ENCODE measurements around the gene FRMD4A. TPM values are rescaled to one million over a fixed set of nuclear protein-coding genes. Genes with fewer than 3 reads are reported as not detected.

The FRMD4A gene
- total and polyA plus RNA-seq, 10 of the 15 experiments (the other 5 are each of a cell fraction or from before 2014, with no cell fraction given), result 17.8 to 75.2 (median 39.1) TPM

GRCh38 chr10:14150526-14150925 is 180.2 kb downstream of the FRMD4A start:
- in situ Hi-C loops (cut with MboI), result no loop called here

DNA sequence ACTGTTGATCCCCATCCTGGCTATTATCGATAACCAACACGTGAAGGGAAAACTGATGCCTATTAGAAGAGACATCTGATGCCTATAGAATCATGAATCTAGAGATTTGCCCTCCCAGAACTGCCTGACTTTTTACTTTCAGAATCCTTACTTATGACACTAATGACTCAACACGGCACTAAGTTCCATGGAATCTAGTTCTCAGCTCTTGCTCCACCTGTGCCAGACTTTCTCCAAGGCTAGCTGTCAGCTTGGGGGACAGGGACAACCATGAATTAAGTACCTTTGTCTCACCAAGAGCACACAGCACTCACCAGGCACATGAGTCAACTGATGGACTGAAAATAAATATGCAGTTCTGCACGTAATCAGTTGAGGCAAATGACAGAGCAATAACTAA is 184.2 kb downstream of the FRMD4A start:
- no peak overlapping the region for H3K4me2 ChIP-seq (ENCODE audit: control insufficient read depth, insufficient read depth)
- H2AFZ ChIP-seq (ENCODE audit: control insufficient read depth, low read depth, low read length), result no peak overlapping the region
- no peak overlapping the region for H3K9ac ChIP-seq (ENCODE audit: control insufficient read depth, insufficient read depth, low read length)
- intact Hi-C loops (cut with micrococcal nuclease; ENCODE audit: unreplicated experiment) (no loop called here), in situ Hi-C loops (cut with MboI) (no loop called here)
- H3K9me3 ChIP-seq (replicated peaks; ENCODE audit: control insufficient read depth, insufficient read depth, low read length), result no peaks in the 10 kb centered on the region; the same call in 2 of the 3 replicates
- H3K79me2 ChIP-seq (ENCODE audit: control insufficient read depth, insufficient read depth, low read length), result no peaks in the 10 kb centered on the region
- H3K27ac ChIP-seq (ENCODE audit: control insufficient read depth, insufficient read depth), result no peak overlapping the region
- ChIA-PET POLR2A (no interaction called here), RAD21 (ENCODE audit: unreplicated experiment) (no interaction called here), SMC1A (ENCODE audit: uncharacterized antibody, unreplicated experiment) (no interaction called here), CTCF (no interaction called here)
- no peaks in the 10 kb centered on the region for H4K20me1 ChIP-seq (ENCODE audit: control insufficient read depth, insufficient read depth)
- H3K4me3 ChIP-seq, result no peak overlapping the region
- DNase-seq (ENCODE audit: low read depth, low spot score) (no peak), FAIRE-seq (no peak), ATAC-seq (no peak)
- 23% methylated on average over 4 of the region's 4 CpGs for WGBS (ENCODE audit: insufficient coverage, insufficient replicate concordance, low lambda C conversion rate, missing lambda C conversion rate)
- no TSS peak for BruUV-seq (replicated peaks)
- no peaks in the 10 kb centered on the region for H3K36me3 ChIP-seq (ENCODE audit: control insufficient read depth in 2 of 2, insufficient read depth in 2 of 2, low read length in 1 of 2)
- no peaks in the 10 kb centered on the region for H3K4me1 ChIP-seq (ENCODE audit: control insufficient read depth, insufficient read depth, low read length)
- no peaks in the 10 kb centered on the region; a peak in 1 of 4 replicates for H3K27me3 ChIP-seq (replicated peaks in 1 of 2; ENCODE audit: control insufficient read depth in 2 of 2, insufficient read depth in 2 of 2, low read length in 1 of 2)
- TF ChIP-seq MXI1 (IDR thresholded peaks at IDR 0.05; ENCODE audit: low read depth, low read length) (no peak), POLR2A (IDR thresholded peaks at IDR 0.05; ENCODE audit: low read depth, low read length) (no peak), BMI1 (IDR thresholded peaks at IDR 0.05; ENCODE audit: borderline replicate concordance) (no peak), CBFB (IDR thresholded peaks at IDR 0.05; ENCODE audit: low read depth) (no peak), HCFC1 (IDR thresholded peaks at IDR 0.05; ENCODE audit: low read length) (no peak), SP1 (IDR thresholded peaks at IDR 0.05; ENCODE audit: low read depth, low read length) (no peak), MEF2A (IDR thresholded peaks at IDR 0.05; ENCODE audit: insufficient read depth, low read depth, low read length) (no peak), TARDBP (IDR thresholded peaks at IDR 0.05; ENCODE audit: borderline replicate concordance) (no peak), POLR2AphosphoS2 (IDR thresholded peaks at IDR 0.05; ENCODE audit: low read depth, low read length) (no peak), E2F4 (IDR thresholded peaks at IDR 0.05; ENCODE audit: low read depth, low read length) (no peak), NR2C2 (IDR thresholded peaks at IDR 0.05; ENCODE audit: borderline replicate concordance, control insufficient read depth, insufficient read length, low read depth) (no peak)
- TF ChIP-seq, protein P1, sequence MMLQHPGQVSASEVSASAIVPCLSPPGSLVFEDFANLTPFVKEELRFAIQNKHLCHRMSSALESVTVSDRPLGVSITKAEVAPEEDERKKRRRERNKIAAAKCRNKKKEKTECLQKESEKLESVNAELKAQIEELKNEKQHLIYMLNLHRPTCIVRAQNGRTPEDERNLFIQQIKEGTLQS (IDR thresholded peaks at IDR 0.05; ENCODE audit: borderline replicate concordance, extremely low read depth, low read depth, low read length), result no peak
- TF ChIP-seq, protein P2, sequence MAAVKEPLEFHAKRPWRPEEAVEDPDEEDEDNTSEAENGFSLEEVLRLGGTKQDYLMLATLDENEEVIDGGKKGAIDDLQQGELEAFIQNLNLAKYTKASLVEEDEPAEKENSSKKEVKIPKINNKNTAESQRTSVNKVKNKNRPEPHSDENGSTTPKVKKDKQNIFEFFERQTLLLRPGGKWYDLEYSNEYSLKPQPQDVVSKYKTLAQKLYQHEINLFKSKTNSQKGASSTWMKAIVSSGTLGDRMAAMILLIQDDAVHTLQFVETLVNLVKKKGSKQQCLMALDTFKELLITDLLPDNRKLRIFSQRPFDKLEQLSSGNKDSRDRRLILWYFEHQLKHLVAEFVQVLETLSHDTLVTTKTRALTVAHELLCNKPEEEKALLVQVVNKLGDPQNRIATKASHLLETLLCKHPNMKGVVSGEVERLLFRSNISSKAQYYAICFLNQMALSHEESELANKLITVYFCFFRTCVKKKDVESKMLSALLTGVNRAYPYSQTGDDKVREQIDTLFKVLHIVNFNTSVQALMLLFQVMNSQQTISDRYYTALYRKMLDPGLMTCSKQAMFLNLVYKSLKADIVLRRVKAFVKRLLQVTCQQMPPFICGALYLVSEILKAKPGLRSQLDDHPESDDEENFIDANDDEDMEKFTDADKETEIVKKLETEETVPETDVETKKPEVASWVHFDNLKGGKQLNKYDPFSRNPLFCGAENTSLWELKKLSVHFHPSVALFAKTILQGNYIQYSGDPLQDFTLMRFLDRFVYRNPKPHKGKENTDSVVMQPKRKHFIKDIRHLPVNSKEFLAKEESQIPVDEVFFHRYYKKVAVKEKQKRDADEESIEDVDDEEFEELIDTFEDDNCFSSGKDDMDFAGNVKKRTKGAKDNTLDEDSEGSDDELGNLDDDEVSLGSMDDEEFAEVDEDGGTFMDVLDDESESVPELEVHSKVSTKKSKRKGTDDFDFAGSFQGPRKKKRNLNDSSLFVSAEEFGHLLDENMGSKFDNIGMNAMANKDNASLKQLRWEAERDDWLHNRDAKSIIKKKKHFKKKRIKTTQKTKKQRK (IDR thresholded peaks at IDR 0.05; ENCODE audit: low read depth, low read length), result no peak

More at GRCh38 chr10:14150526-14150925, 180.2 kb downstream of the FRMD4A start:
- BruUV-seq (replicated peaks), result no TSS peak
- Histone ChIP-seq H3K27ac (ENCODE audit: control insufficient read depth, insufficient read depth) (no peak overlapping the region), H3K36me3 (ENCODE audit: control insufficient read depth in 2 of 2, insufficient read depth in 2 of 2, low read length in 1 of 2) (no peaks in the 10 kb centered on the region), H3K9ac (ENCODE audit: control insufficient read depth, insufficient read depth, low read length) (no peak overlapping the region), H2AFZ (ENCODE audit: control insufficient read depth, low read depth, low read length) (no peak overlapping the region), H4K20me1 (ENCODE audit: control insufficient read depth, insufficient read depth) (no peaks in the 10 kb centered on the region), H3K9me3 (replicated peaks; ENCODE audit: control insufficient read depth, insufficient read depth, low read length) (no peaks in the 10 kb centered on the region; the same call in 2 of the 3 replicates), H3K4me2 (ENCODE audit: control insufficient read depth, insufficient read depth) (no peak overlapping the region), H3K27me3 (replicated peaks in 1 of 2; ENCODE audit: control insufficient read depth in 2 of 2, insufficient read depth in 2 of 2, low read length in 1 of 2) (no peaks in the 10 kb centered on the region), H3K4me3 (no peak overlapping the region), H3K4me1 (ENCODE audit: control insufficient read depth, insufficient read depth, low read length) (no peaks in the 10 kb centered on the region), H3K79me2 (ENCODE audit: control insufficient read depth, insufficient read depth, low read length) (no peaks in the 10 kb centered on the region)
- intact Hi-C loops (cut with micrococcal nuclease; ENCODE audit: unreplicated experiment), result no loop called here
- DNase-seq (ENCODE audit: low read depth, low spot score) (no peak), FAIRE-seq (no peak), ATAC-seq (no peak)
- ChIA-PET CTCF (no interaction called here), RAD21 (ENCODE audit: unreplicated experiment) (no interaction called here), POLR2A (no interaction called here), SMC1A (ENCODE audit: uncharacterized antibody, unreplicated experiment) (interaction anchor here (0.9 kb wide), 1 partner anchor 10 kb away, joined by 3 read pairs; no protein-coding TSS in a partner anchor)
- no peak for TF ChIP-seq SUPT20H (IDR thresholded peaks at IDR 0.05; ENCODE audit: borderline replicate concordance, control insufficient read depth, low read depth, low read length)
- WGBS (ENCODE audit: insufficient coverage, insufficient replicate concordance, low lambda C conversion rate, missing lambda C conversion rate), result 44% methylated on average over 4 of the region's 4 CpGs

Measured in GM12878 (cell line).